ENCODE data around the gene PANK3. TPM values are rescaled to one million over a fixed set of nuclear protein-coding genes. Genes with fewer than 3 reads are reported as not detected.

PANK3 gene
- total RNA-seq, 1 donor from 2014 or later, result 91.8 TPM

DNA sequence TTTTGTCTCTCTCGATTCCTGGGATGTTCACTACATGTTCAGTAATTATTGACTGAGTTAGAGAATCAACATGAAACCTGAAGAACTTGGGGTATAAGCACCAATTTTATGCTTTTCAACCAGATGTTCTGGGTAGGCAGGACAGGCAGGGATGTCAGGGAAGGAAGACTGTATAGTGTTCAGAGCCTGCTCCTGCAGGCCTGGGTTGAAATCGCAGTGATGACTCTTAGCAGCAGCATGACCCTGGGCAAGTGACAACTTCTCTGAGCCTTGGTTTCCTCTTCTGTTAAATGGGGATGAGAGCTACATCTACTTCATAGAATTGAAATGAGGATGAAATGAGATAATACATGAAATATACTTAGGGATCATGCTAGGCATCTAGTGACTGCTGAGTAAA, 29.7 kb upstream of the PANK3 start:
- Mint-ChIP-seq H3K27me3 (no peaks in the 10 kb centered on the region), H3K9me3 (no peaks in the 10 kb centered on the region), H3K4me1 (ENCODE audit: unreplicated experiment) (peaks cover 31% of the 10 kb centered on the region), H3K27ac (no peak overlapping the region), H3K36me3 (no peaks in the 10 kb centered on the region), H3K4me3 (no peak overlapping the region)
- no peak for DNase-seq (ENCODE audit: extremely low spot score, unreplicated experiment)
- no peak for TF ChIP-seq CTCF (conservative IDR thresholded peaks at IDR 0.05)

- H3K27ac Mint-ChIP-seq, result no peak overlapping the region
Observed at GRCh38 chr5:168608386-168608785, 29.2 kb upstream of the PANK3 start.

GRCh38 chr5:168607946-168608345, 28.8 kb upstream of the PANK3 start:
- Mint-ChIP-seq H3K9me3 (no peaks in the 10 kb centered on the region), H3K4me3 (no peak overlapping the region), H3K4me1 (ENCODE audit: unreplicated experiment) (peaks cover 29% of the 10 kb centered on the region), H3K36me3 (no peaks in the 10 kb centered on the region), H3K27me3 (no peaks in the 10 kb centered on the region), H3K27ac (no peak overlapping the region)
- no peak for TF ChIP-seq CTCF (conservative IDR thresholded peaks at IDR 0.05)
- DNase-seq (ENCODE audit: extremely low spot score, unreplicated experiment), result no peak

More at GRCh38 chr5:168608386-168608785, 29.2 kb upstream of the PANK3 start:
- no peak for TF ChIP-seq CTCF (conservative IDR thresholded peaks at IDR 0.05)
- DNase-seq (ENCODE audit: extremely low spot score, unreplicated experiment), result no peak
- no peaks in the 10 kb centered on the region for H3K27me3 Mint-ChIP-seq
- H3K4me3 Mint-ChIP-seq, result no peak overlapping the region
- no peaks in the 10 kb centered on the region for H3K9me3 Mint-ChIP-seq
- H3K36me3 Mint-ChIP-seq, result no peaks in the 10 kb centered on the region
- H3K4me1 Mint-ChIP-seq (ENCODE audit: unreplicated experiment), result peaks cover 31% of the 10 kb centered on the region

DNA sequence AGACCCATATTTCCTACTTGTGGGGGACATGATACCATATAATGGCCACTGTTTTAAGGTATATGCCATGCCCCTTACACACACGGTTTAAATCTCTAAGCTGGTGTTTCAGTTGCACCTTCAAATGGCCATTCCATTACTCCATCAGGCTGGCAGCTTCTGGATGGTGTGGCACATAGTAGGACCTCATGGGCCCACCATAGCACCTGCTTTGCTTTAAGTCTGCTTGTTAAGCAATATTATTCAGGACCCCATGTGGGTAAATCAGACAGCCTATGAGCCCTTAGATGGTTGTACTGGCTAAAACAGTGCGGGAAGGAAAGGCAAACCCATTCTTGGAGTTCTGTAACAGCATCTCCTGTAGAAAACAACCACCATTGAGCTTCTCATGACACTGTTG, 27.4 kb upstream of the PANK3 start:
- Mint-ChIP-seq H3K27me3 (no peaks in the 10 kb centered on the region), H3K27ac (no peak overlapping the region), H3K36me3 (no peaks in the 10 kb centered on the region), H3K9me3 (no peaks in the 10 kb centered on the region), H3K4me1 (ENCODE audit: unreplicated experiment) (peaks cover 20% of the 10 kb centered on the region), H3K4me3 (no peak overlapping the region)
- no peak for DNase-seq (ENCODE audit: extremely low spot score, unreplicated experiment)
- TF ChIP-seq CTCF (conservative IDR thresholded peaks at IDR 0.05), result no peak

DNA sequence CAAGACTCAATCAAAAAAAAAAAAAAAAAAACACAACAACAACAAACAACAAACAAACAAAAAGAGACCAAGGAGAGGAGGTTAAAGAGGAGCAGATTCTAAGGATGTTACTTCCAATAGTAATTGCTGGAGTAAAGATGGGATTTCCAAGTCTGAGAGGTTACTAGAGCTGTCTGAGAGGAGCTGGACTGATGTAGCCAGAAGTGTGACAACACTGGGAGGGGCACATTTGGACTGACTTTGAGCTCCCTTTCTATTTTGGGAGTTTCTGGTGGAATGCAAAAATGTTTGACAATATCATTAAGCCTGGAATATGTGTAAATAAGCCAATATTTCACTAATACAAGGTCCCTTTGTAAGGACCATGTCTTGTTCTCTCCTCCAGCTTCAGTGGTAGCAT, 25.3 kb upstream of the PANK3 start:
- Mint-ChIP-seq H3K9me3 (no peaks in the 10 kb centered on the region), H3K4me3 (no peak overlapping the region), H3K27me3 (no peaks in the 10 kb centered on the region), H3K4me1 (ENCODE audit: unreplicated experiment) (peaks cover 23% of the 10 kb centered on the region), H3K27ac (peak overlapping the region; percentile 40), H3K36me3 (no peaks in the 10 kb centered on the region)
- DNase-seq (ENCODE audit: extremely low spot score, unreplicated experiment), result no peak
- TF ChIP-seq CTCF (conservative IDR thresholded peaks at IDR 0.05), result no peak

DNA sequence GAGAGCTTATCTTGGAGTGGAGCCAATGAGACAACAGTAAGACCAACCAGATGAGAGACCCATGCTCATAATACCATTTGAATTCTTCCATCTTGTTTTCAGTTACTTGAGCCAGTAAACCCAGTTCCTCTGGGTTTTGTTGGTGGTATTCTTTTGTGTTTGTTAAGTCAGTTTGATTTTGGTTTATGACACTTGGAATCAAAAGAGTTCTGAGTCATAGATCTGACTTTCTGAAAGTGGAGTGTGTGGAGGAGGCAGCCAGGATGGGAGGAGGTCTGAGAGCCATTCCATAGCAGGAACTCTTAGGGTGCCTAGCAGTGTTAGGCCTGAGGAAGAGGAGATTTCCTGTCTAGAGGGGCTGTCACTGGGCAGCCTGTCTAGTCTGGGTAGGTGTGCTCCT, 24.6 kb upstream of the PANK3 start:
- no peaks in the 10 kb centered on the region for H3K27me3 Mint-ChIP-seq
- H3K9me3 Mint-ChIP-seq, result no peaks in the 10 kb centered on the region
- no peak overlapping the region for H3K27ac Mint-ChIP-seq
- no peaks in the 10 kb centered on the region for H3K36me3 Mint-ChIP-seq
- no peak overlapping the region for H3K4me3 Mint-ChIP-seq
- H3K4me1 Mint-ChIP-seq (ENCODE audit: unreplicated experiment), result peaks cover 22% of the 10 kb centered on the region
- no peak for DNase-seq (ENCODE audit: extremely low spot score, unreplicated experiment)
- TF ChIP-seq CTCF (conservative IDR thresholded peaks at IDR 0.05), result no peak

Measured in type B pancreatic cell (in vitro differentiated cells).